H1 (cell line): ENCODE data around the gene ELMO3. TPM values are rescaled to one million over a fixed set of nuclear protein-coding genes. Genes with fewer than 3 reads are reported as not detected.
A peak's percentile ranks its signal among the peaks of the same experiment; 100 is the strongest.

ENCODE experiments used
- E2F6 ChIP-seq: IDR thresholded peaks from 2 replicates; pipeline ENCODE4 v1.6.1; 2012; ENCODE audit warnings: inconsistent platforms
- SP2 ChIP-seq: IDR thresholded peaks from 2 replicates; pipeline ENCODE4 v1.6.1; 2012; ENCODE audit warnings: mild to moderate bottlenecking, low read length, inconsistent platforms
- polyA plus RNA-seq, 7 experiments: library from polyadenylated mRNA; depleted of rRNA in 3 of 7; stranded (reverse) in 5 of 7; unstranded in 2 of 7; fragments of >200 nt in 5 of 7; fragments of 200-250 nt in 2 of 7; gene quantifications; 1 replicate in 5 of 7; 2 replicates in 1 of 7; 4 replicates in 1 of 7; pipeline versions ENCODE4 v1.2.1 to v1.2.3, GENCODE V29; 2011 to 2013; ENCODE audit warnings: missing spikeins in 2 of 7, mixed read lengths in 2 of 7
- total RNA-seq: library from RNA; stranded (reverse); fragmentation: NEBNext Ultra II Directional; extraction: Animal tissue kit (Norgen Biotek cat#: 25700); gene quantifications from 2 replicates; pipeline ENCODE4 v1.2.1, GENCODE V29; 2021

The ELMO3 gene
- total and polyA plus RNA-seq, 2 of the 8 experiments (the other 6 are each of a cell fraction or from before 2014, with no cell fraction given): 9.6 to 10.9 TPM

- TF ChIP-seq E2F6 (peak; percentile 78), SP2 (no peak)
- TF ChIP-seq, all 59 proteins: peak for 9
Measured at GRCh38 chr16:67165121-67166078, 33.5 kb upstream of the ELMO3 start (continued).
